Ovary (tissue), 3 donors: ENCODE data around the gene GUCY1A2.

Experiments
- CTCF ChIP-seq, 3 donors: fragments of 450-650 bp in 2 of 3; fragments of 200-600 bp in 1 of 3; IDR thresholded peaks; one replicate each; pipeline versions ENCODE4 v1.5.1 to v1.8.0; 2016 to 2022; ENCODE audit warnings: antibody characterized with exemption in 3 of 3, mild to moderate bottlenecking in 1 of 3
- EP300 ChIP-seq: sonication (generic); formaldehyde crosslinking; IDR thresholded peaks from one replicate; pipeline ENCODE4 v1.6.1; 2017; ENCODE audit warnings: antibody characterized with exemption
- POLR2A ChIP-seq: fragments of 450-650 bp; IDR thresholded peaks from one replicate; pipeline ENCODE4 v1.6.1; 2017; ENCODE audit warnings: antibody characterized with exemption, mild to moderate bottlenecking, moderate library complexity
- donor health status: DM: no; HTN: no; CAD: no.

- TF ChIP-seq CTCF (IDR thresholded peaks at IDR 0.05) (no peak), POLR2A (no peak), EP300 (no peak)
Observed at GRCh38 chr11:106989078-106989455, 29.2 kb downstream of the GUCY1A2 start.
